Stimulated activated CD4-positive, alpha-beta T cell treated with anti-CD3 and anti-CD28 coated beads, Interleukin-2, amount 100 ng/mL, for 48 hours (primary cell): ENCODE results near the gene ATP5F1D.

Source experiments
- DNase-seq, 2 donors: peaks; one replicate each; pipeline ENCODE4 v3.0.0-alpha.2; 2020

The ATP5F1D gene

GRCh38 chr19:1284293-1284978, 42.9 kb downstream of the ATP5F1D start:
- DNase-seq: no peak

- no peak for DNase-seq
Observed at GRCh38 chr19:1284979-1285736, 43.6 kb downstream of the ATP5F1D start.

GRCh38 chr19:1285737-1286360, 44.3 kb downstream of the ATP5F1D start, which contains the start of gene EFNA2:
TSS of gene EFNA2 (plus strand) at chr19:1285873. CDS start at chr19:1286169, 296 bp downstream.
- no peak for DNase-seq

GRCh38 chr19:1286487-1287353, 45.2 kb downstream of the ATP5F1D start:
- no peak for DNase-seq

- DNase-seq: no peak
Observed at GRCh38 chr19:1287354-1288225, 46.0 kb downstream of the ATP5F1D start.

- DNase-seq: no peak
Observed at GRCh38 chr19:1288226-1288612, 46.7 kb downstream of the ATP5F1D start.

GRCh38 chr19:1288833-1289685, 47.5 kb downstream of the ATP5F1D start:
- DNase-seq: no peak

- no peak for DNase-seq
Observed at GRCh38 chr19:1289686-1290025, 48.1 kb downstream of the ATP5F1D start.

GRCh38 chr19:1290196-1290702, 48.7 kb downstream of the ATP5F1D start:
- no peak for DNase-seq

GRCh38 chr19:1290703-1291651, 49.4 kb downstream of the ATP5F1D start:
- no peak for DNase-seq

- DNase-seq: no peak
Observed at GRCh38 chr19:1291761-1292418, 50.3 kb downstream of the ATP5F1D start.

- no peak for DNase-seq
Observed at GRCh38 chr19:1292419-1293151, 51.0 kb downstream of the ATP5F1D start.

GRCh38 chr19:1293782-1294604, 52.4 kb downstream of the ATP5F1D start:
- no peak for DNase-seq
